Caki2 (cell line): ENCODE measurements around the gene SLC25A6. TPM values are rescaled to one million over a fixed set of nuclear protein-coding genes. Genes with fewer than 3 reads are reported as not detected.
"Not testable (repeated sequence)": the region's sequence is repeated elsewhere in the genome, so short reads cannot be mapped to it uniquely, and the experiment has no call there.

Source experiments
- DNase-seq: peaks from one replicate; pipeline ENCODE4 v3.0.0-alpha.2; 2015; ENCODE audit warnings: low read depth
- in situ Hi-C: cut with HindIII; loops from 2 replicates; pipeline ENCODE4 v1.10.0; 2016; ENCODE audit warnings: low sequenced_read_pairs, low pct_unique_long_range_greater_than_20kb, mixed read lengths
- total RNA-seq: library from RNA; depleted of rRNA; stranded (reverse); fragments of >200 nt; shearing (Covaris generic); gene quantifications from 2 replicates; pipeline ENCODE4 v1.2.3, GENCODE V29; 2014; ENCODE audit warnings: low replicate concordance

The SLC25A6 gene
- total RNA-seq, 1 experiment from 2014 or later, result 310 TPM

DNA sequence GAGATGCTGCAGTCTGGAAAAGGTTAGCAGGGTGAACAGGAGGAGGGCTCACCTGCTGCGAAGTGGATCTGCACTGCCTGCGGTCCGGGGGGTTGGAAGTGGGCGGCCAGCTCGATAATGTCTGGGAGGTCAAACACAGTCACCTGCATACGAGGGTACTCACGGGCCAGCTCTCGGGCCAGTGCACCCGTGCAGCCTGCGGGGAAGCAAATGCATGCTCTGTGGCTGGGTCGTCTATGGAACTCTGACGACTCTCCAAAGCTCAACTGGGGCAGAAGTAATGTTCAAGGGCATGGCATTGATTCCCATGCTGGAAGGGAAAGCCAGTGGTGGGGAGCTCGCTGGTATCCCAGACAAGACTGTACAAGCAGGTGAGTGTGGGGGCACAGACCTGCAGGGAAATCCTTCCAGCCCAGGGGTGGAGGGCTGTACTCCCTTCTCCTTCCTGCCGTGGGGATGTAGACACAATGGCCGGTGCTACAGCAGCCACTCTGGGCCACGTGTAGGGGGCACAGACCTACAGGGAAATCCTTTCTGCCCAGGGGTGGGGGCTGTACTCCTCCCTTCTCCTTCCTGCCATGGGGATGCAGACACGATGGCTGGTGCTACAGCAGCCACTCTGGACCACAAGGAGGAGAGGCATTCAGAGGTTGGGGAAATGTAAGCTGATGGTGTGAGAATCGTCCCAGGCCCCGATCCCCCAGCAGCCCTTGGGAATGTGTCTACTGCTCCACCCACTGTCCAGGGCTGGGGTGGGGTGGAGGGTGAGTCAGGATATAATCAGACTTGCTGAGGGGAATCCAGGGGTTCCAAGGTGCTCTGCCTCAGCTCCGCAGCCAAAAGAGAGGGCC lies 26.2 kb upstream of the SLC25A6 start:
- no peak for DNase-seq
- in situ Hi-C loops, result no loop called here

DNA sequence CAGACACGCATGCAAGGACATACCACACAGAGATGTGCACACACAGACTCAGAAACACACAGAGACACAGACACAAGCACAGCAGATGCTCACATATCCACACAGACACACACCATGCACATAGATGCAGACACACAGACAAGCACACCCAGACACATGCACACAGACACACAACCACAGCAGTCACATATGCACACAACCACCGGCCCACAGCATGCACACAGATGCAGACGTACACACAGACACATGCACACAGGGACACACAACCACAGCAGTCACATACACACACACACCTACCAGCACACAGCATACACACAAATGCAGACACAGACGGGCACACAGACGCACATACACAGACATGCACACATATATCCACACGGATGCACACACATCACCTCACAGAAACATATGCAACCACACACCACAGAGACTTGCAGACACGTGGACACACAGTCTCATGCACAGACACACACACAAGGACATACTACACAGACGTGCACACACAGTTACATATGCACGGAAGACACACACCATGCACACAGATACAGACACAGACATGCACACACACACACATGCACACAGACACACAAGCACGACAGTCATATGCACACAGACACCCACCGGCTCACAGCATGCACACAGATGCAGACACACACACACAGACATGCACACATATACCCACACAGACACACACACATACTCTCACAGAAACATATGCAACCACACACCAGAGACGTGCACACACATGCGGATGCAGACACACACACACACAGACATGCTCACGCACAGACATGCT lies 25.2 kb upstream of the SLC25A6 start:
- in situ Hi-C loops, result no loop called here
- no peak for DNase-seq

DNA sequence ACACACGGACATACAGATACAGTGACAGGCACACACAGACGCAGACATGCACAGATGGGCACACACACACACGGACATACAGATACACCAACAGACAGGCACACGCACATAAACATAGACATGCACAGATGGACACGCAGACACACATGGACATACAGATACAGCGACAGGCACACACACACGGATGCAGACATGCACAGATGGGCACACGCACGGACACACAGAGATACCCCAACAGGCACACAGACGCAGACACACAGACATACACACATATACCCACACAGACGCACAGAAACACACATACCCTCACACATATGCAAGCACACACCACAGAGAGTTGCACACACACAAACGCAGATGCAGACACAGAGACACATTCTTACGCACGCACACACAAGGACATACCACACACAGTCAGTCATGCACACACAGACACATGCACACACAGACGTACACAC lies 24.4 kb upstream of the SLC25A6 start:
- DNase-seq, result no peak
- in situ Hi-C loops, result no loop called here

DNA sequence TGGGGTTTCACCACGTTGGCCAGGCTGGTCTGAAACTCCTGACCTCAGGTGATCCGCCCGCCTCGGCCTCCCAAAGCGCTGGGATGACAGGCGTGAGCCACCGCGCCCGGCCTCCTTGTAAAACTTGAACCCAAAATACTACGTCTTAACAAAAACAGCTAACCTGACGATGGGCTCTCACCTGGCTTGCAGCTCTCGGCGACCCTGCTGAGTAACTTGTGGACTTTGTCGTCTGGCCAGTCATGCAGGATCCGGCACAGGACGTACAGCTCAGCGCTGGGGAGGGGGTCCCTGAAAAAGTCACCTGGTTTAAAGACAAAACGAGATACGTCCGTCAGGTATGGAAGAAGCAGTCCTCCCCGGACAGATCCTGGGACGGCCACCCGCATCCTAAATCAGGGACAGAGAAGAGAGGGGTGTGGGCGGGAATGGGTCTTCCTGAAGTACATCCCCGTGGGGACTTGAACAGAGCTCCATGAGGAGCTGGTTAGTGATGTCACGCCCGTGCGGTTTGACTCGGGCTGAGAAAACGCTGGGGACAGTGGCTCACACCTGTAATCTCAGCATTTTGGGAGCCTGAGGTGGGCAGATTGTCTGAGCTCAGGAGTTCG lies 20.7 kb upstream of the SLC25A6 start:
- DNase-seq, result no peak
- in situ Hi-C loops, result no loop called here

DNA sequence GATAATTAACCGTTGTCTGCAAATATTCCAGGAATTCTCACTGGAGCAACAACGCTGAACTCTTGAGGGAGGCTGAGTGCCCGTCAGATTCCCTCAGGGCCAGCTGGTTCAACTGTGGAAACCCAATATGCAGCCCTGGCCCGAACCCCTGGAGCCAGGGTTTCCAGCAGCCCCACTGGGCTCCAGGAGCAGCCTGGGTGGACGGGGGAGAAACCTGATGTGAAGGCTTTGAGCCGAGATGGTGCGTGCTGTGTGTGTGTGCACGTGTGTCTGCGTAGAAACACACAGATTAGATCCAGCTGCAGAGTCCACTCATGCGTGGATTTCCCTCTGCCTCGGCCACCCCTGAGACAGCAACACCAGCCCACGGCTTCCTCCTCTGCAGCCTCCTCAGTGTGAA lies 19.4 kb upstream of the SLC25A6 start:
- DNase-seq, result no peak
- in situ Hi-C loops, result no loop called here

DNA sequence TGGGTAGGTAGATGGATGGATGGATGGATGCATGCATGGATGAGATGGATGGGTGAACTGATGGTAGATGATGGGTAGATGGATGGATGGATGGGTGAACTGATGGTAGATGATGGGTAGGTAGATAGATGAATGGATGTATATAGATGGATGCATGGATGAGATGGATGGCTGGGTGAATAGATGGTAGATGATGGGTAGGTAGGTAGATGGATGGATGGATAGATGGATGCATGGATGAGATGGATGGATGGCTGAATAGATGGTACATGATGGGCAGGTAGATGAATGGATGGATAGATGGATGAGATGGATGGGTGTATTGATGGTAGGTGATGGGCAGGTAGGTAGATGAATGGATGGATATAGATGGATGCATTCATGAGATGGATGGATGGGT lies 15.1 kb upstream of the SLC25A6 start:
- no peak for DNase-seq
- in situ Hi-C loops, result no loop called here

DNA sequence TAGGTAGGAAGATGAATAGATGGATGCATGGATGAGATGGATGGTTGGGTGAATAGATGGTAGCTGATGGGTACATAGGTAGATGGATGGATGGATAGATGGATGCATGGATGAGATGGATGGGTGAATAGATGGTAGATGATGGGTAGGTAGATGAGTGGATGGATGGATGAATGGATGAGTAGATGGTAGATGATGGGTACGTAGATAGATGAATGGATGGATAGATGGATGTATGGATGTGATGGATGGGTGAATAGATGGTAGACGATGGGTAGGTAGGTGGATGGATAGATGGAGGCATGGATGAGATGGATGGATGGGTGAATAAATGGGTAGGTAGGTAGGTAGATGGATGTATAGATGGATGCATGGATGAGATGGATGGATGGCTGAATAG lies 13.9 kb upstream of the SLC25A6 start:
- DNase-seq, in situ Hi-C loops: not testable (repeated sequence)

DNA sequence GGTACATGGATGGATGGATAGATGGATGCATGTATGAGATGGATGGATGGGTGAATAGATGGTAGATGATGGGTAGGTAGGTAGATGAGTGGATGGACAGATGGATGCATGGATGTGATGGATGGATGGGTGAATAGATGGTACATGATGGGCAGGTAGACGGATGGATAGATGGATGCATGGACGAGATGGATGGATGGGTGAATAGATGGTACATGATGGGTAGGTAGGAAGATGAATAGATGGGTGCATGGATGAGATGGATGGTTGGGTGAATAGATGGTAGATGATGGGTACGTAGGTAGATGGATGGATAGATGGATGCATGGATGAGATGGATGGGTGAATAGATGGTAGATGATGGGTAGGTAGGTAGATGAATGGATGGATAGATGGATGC lies 12.0 kb upstream of the SLC25A6 start:
- DNase-seq, in situ Hi-C loops: not testable (repeated sequence)

DNA sequence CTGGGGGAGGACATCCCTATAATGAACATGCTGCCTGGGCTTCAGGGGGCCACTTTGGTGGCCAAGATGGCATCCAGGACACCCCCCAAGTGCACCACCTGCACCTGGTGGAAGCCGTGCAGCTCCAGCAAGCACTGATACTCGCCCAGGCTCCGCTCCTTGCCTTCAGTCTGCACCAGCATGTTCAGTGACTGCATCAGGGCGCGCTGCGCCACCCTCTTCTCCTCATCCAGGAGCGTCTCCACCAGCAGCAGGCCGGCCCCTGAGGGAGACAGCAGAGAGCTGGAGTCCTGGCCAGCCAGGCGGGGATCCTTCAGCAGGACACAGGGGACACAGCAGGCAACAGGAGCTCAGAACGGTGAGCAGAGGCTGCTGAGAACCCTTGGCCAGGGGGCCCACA lies 11.3 kb upstream of the SLC25A6 start:
- in situ Hi-C loops, result no loop called here
- no peak for DNase-seq

DNA sequence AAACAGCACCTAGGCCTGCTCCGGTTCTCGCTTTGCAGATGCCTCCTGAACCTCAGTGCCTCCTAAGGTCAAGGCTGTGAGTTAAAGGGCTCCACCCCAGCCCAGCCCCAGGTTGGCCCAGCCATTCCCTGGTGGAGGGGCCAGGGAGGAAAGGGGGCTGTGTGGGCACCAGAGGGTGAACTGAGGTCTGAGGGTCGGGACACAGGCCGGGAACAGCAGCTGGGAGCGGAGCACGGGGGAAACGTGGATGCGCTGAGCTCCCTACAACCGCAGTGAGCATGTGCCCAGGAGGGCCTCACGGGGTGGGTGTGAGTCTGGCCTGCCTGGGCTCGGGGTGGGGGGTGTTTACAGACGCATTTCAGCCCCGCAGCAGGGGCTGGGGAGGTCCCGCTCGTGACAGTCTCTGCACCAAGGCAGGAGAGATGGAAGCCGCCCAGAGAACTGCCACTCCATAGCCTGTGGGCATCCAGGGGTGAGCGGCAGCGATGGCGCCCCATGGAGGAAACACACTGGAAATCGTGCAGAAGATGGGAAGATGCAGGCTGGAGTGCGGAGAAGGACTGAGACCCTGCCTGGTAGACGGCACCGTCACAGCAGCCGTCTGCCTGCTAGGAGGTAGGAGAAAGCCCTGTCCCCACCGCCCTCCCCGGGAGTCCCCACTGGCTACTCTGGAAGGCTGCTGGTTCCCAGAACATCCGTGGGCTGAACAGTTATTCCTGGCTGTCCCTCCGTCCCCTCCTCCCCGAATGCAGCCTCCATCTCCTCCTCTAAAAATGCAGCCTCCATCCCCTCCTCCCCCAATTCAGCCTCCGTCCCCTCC lies 9.9 kb upstream of the SLC25A6 start:
- DNase-seq, result no peak
- in situ Hi-C loops, result no loop called here

DNA sequence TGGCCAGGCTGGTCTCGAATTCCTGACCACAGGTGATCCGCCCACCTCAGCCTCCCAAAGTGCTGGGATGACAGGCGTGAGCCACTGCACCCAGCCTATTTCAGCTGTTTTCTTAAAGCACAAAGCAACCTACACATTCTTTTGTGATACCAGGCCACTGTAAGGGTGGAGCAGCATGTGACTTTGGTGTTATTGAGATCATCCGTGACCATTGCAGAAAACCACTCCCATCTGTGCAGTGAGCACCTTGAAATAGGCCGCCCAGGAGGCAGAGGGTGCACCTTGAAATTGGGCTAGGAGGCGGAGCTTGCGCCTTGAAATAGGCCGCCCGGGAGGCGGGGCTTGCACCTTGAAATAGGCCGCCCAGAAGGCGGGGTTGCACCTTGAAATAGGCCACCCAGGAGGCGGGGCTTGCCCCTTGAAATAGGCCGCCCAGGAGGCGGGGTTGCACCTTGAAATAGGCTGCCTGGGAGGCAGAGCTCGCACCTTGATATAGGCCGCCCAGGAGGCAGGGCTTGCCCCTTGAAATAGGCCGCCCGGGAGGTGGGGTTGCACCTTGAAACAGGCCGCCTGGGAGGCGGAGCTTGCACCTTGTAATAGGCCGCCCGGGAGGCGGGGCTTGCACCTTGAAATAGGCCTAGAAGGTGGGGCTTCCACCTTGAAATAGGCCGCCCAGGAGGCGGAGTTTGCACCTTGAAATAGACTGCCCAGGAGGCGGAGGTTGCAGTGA lies 9.0 kb upstream of the SLC25A6 start:
- in situ Hi-C loops, result no loop called here
- DNase-seq, result no peak

DNA sequence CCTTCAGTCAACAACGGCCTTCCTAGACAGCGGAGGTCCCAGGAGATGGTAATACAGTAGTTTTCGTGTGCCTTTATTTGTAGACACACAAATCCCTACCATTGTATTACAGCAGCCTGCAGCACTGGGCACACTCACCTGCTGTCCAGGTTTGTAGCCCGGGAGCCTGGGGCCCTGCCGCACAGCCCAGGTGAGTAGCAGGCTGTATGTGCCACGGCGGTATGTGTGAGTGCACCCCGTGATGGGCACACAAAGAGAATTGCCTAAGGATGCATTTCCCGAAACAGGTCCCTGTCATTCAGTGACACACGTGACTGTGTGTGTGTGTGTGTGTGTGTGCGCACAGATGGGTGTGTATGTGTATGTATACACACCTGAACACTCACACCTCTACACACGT lies 8.1 kb upstream of the SLC25A6 start:
- DNase-seq, result no peak
- in situ Hi-C loops, result no loop called here

DNA sequence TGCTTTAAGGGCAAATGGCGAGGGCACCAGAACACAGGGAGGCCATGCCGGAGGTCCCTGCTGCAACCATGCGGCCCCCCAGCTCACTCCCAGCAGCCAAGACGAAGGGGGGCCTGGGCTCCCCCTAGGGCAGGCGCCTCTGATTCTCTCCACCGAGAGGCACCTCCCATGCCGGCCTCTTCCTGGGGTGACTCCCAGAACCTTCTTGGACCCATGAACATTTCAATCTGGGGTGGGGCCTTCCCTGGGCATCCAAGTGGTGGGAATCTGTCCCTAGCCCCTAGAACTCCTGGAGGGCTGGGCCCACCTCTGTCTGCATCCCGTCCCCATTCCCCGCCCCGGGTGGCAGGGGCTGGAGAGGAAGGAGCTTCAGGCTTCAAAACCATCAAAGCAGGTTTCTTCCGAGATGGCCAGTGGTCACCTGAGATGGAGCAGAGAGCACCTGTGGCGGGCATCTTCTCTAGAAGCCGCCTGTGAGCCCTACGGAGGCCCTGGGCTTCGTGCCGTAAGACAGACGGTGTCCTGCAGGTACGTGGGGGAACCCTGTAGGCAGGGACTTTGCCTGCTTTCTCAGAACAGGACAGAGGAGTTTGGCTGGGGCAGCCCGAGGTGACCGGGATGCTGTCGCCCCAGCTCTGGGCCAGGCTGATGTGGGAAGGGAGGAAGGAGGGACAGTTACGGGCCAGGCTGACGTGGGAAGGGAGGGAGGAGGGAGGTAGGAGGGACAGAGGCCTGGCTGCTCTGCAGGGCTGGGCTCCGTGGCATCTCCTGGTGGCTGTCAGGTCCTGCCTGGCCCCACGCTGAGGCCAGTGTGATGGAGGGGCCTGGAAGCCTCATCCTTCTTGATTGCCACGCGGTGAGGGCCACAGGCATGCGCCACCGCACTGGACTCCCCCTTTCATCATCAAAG lies 6.8 kb upstream of the SLC25A6 start:
- DNase-seq, result no peak
- in situ Hi-C loops, result no loop called here

DNA sequence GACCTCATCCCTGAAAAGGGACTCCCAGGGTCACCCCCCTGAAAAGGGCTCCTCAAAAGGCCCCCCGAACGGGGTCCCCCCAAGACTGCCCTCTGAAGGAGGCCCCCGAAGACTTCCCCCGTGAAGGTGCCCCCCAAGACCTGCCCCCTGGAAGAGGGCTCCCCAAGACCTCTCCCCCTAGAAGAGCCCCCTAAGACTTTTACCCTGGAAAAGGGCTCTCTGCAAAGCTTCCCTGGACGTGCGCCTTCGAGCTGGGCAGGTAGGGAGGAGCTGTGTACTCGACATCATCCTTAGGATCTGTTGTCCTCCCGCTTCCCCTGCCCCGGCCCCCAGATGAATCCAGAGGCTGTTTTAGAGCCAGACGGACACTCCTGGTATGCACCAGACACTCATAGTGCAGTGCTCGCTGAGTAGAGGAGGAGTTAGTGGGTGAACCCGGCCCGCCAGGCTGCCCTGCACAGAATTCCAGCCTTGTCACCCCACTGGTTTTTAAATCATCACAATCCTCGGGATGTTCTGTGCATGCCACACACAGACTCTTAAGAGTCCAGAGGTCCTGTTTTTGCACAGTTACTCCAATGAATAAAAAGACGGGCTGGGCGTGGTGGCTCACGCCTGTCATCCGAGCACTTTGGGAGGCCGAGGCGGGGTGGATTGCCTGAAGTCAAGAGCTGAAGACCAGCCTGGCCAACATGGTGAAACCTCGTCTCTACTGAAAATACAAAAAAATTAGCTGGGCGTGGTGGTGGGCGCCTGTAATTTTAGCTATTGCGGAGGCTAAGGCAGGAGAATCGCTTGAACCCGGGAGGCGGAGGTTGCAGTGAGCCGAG lies 5.7 kb upstream of the SLC25A6 start:
- in situ Hi-C loops, result no loop called here
- no peak for DNase-seq

DNA sequence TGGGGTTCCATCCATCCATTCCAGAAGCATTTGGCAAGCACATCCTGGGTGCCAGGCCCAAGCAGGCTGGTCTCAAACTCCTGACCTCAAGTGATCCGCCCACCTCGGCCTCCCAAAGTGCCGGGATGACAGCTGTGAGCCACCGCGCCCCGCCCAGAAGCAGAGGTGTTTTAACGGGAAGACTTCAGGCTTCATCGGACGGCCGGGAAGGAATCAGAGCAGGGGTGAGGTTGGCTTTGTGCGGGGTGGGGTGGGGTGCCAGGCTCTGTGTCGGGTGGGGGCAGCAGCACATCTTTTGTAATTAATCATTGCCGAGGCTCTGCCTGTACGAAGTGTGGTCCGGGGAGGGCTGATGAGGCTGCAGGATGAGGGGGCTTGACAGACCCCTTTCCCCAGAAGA lies 5.1 kb upstream of the SLC25A6 start:
- DNase-seq, result no peak
- in situ Hi-C loops, result no loop called here

DNA sequence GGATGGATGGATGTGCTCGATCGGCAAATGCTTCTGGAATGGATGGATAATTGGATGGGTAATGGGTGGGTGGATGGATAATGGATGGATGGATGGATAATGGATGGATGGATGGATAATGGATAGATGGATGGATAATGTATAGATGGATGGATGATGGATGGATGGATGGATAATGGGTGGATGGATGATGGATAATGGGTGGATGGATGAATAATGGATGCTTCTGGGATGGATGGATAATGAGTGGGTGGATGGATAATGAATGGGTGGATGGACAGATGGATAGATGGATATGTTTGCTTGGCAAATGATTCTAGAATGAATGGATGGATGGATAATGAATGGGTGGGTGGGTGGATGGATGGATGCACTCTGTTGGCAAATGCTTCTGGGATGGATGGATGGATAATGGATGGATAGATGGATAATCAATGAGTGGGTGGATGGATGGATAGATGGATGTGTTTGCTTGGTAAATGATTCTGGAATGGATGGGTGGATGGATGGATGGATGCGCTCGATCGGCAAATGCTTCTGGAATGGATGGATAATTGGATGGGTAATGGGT lies 3.8 kb upstream of the SLC25A6 start:
- DNase-seq, result no peak

More for the DNA sequence above, 3.8 kb upstream of the SLC25A6 start:
- in situ Hi-C loops, result no loop called here
